ENCODE data around the gene ING3. TPM values are rescaled to one million over a fixed set of nuclear protein-coding genes. Genes with fewer than 3 reads are reported as not detected.

Gene ING3
- total RNA-seq, 1 donor from 2014 or later, result 13.4 TPM

DNA sequence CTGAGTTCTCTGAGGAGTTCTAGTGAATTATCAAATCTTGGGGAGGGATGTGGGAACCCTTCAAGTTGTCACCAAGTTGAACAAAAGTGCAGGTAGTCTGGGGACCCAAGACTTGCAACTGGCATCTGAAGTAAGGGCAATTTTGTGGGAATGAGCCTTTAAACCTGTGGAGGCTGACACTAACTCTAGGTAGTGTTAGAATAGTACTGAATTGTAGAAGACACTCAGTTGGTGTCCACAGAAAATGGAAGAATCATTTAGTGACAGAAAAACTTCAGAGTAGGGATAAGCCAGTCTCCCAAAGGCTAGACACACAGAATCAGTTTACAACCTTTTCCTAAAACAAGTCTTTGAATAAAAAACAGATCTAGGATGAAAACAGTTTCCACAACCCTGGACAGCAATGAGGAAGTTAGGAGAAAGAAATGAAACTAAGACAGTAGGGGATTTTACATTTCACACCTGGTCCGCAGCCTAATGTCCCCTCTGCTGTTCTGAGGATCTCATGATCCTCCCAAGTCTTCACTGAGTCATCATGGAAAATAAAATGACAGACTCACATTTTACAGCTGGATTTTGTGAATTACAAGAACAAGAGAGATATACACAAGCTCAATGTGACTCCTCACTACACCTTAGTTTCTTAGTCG lies 23.0 kb upstream of the ING3 start:
- TF ChIP-seq, protein P1, sequence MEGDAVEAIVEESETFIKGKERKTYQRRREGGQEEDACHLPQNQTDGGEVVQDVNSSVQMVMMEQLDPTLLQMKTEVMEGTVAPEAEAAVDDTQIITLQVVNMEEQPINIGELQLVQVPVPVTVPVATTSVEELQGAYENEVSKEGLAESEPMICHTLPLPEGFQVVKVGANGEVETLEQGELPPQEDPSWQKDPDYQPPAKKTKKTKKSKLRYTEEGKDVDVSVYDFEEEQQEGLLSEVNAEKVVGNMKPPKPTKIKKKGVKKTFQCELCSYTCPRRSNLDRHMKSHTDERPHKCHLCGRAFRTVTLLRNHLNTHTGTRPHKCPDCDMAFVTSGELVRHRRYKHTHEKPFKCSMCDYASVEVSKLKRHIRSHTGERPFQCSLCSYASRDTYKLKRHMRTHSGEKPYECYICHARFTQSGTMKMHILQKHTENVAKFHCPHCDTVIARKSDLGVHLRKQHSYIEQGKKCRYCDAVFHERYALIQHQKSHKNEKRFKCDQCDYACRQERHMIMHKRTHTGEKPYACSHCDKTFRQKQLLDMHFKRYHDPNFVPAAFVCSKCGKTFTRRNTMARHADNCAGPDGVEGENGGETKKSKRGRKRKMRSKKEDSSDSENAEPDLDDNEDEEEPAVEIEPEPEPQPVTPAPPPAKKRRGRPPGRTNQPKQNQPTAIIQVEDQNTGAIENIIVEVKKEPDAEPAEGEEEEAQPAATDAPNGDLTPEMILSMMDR (IDR thresholded peaks at IDR 0.05; ENCODE audit: borderline replicate concordance), result no peak
- no peaks in the 10 kb centered on the region for H3K4me1 ChIP-seq
- DNase-seq, result no peak
- H3K36me3 ChIP-seq, result no peaks in the 10 kb centered on the region
- no peaks in the 10 kb centered on the region for H3K9me3 ChIP-seq (replicated peaks)
- H3K27ac ChIP-seq (replicated peaks), result no peak overlapping the region
- no peaks in the 10 kb centered on the region for H3K27me3 ChIP-seq (ENCODE audit: low read depth)
- no peak overlapping the region for H3K4me3 ChIP-seq
- intact Hi-C loops (cut with micrococcal nuclease), result no loop called here

DNA sequence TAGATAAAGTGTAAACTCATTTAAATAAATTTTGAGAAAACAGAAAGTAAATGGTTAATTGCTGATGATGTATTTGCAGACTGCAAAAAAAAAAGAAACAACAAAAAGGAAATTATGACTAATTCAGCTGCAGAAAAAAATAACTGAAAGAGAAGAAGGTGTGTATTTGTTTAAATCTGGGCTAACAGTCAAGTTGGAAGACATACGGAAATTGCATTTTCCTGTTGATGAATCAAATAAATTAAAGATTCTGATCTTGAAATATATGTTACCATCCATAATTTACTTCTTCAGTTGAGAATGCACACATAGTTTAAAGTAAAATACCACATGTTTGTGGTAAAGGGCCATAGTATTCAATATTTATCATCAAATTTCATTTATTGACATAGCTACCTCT lies 19.3 kb upstream of the ING3 start:
- no peaks in the 10 kb centered on the region for H3K9me3 ChIP-seq (replicated peaks)
- intact Hi-C loops (cut with micrococcal nuclease), result no loop called here
- H3K27me3 ChIP-seq (ENCODE audit: low read depth), result no peaks in the 10 kb centered on the region
- H3K4me1 ChIP-seq, result no peaks in the 10 kb centered on the region
- DNase-seq, result no peak
- TF ChIP-seq, protein P1 (IDR thresholded peaks at IDR 0.05; ENCODE audit: borderline replicate concordance), result no peak
- H3K27ac ChIP-seq (replicated peaks), result no peak overlapping the region
- H3K4me3 ChIP-seq, result no peak overlapping the region
- H3K36me3 ChIP-seq, result no peaks in the 10 kb centered on the region

DNA sequence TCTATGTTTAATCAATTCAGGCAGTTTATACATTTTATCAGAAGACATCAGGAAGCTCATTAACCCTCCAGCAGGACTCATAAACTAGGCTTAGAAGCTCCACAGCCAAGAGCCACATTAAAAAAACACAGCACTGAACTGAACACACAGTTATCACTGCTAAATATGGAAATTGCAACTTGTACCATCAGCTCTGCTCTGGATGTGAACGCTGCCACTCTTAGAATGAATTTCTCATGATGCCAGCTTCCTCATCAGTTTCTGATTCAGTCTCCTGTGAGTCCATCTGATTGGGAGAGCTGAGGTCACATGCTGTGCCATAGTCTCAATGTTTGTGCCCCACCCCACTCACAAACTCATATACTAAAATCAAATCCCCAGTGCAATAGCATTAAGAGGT lies 17.1 kb upstream of the ING3 start:
- no peak overlapping the region for H3K27ac ChIP-seq (replicated peaks)
- DNase-seq, result no peak
- H3K4me1 ChIP-seq, result no peaks in the 10 kb centered on the region
- intact Hi-C loops (cut with micrococcal nuclease), result no loop called here
- TF ChIP-seq, protein P1 (IDR thresholded peaks at IDR 0.05; ENCODE audit: borderline replicate concordance), result no peak
- H3K27me3 ChIP-seq (ENCODE audit: low read depth), result no peaks in the 10 kb centered on the region
- no peak overlapping the region for H3K4me3 ChIP-seq
- H3K9me3 ChIP-seq (replicated peaks), result no peaks in the 10 kb centered on the region
- H3K36me3 ChIP-seq, result no peaks in the 10 kb centered on the region

DNA sequence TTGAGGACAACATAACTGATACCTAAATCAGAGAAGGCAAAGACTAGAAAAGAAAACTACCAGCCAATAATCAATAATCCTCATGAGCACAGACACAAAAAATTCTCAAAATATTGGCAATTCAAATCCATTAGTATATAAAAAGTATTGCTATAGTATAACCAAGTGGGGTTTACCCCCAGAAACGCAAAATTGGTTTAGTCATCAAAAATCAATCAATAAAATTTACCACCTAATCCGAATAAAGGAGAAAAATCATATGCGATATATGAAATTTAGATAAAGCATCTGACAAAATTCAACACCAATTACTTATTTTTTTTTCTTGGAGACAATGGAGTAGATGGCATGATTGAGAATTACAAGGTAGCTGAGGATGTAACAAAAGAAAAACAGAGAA lies 11.2 kb upstream of the ING3 start:
- no peaks in the 10 kb centered on the region for H3K9me3 ChIP-seq (replicated peaks)
- H3K27me3 ChIP-seq (ENCODE audit: low read depth), result no peaks in the 10 kb centered on the region
- intact Hi-C loops (cut with micrococcal nuclease), result no loop called here
- TF ChIP-seq, protein P1 (IDR thresholded peaks at IDR 0.05; ENCODE audit: borderline replicate concordance), result no peak
- DNase-seq, result no peak
- no peaks in the 10 kb centered on the region for H3K36me3 ChIP-seq
- H3K4me3 ChIP-seq, result no peak overlapping the region
- no peak overlapping the region for H3K27ac ChIP-seq (replicated peaks)
- H3K4me1 ChIP-seq, result no peaks in the 10 kb centered on the region

DNA sequence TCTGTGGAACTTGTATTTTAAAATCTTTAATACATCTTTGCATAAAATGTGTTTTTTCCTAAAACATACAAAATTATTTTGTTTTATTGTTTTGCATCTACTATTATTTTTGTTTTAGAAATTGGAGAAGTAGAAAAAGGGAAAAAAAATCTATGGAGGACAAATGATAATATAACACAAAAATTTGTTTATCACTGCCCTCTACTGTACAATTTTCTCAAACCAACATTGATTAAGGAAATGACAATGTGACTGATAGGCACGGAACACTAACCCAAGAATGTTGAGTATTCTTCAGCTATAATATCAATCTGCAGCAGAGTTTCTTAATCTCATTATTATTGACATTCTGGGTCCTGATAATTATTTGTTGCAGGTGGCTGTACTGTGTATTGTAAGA lies 9.5 kb upstream of the ING3 start:
- no peak overlapping the region for H3K27ac ChIP-seq (replicated peaks)
- TF ChIP-seq, protein P1 (IDR thresholded peaks at IDR 0.05; ENCODE audit: borderline replicate concordance), result peak; percentile 58
- H3K4me3 ChIP-seq, result no peak overlapping the region
- DNase-seq, result no peak
- H3K9me3 ChIP-seq (replicated peaks), result no peaks in the 10 kb centered on the region
- intact Hi-C loops (cut with micrococcal nuclease), result loop anchor here (5.0 kb wide), 2 partner anchors 134 to 149 kb away; no protein-coding TSS in a partner anchor
- H3K27me3 ChIP-seq (ENCODE audit: low read depth), result no peaks in the 10 kb centered on the region
- H3K4me1 ChIP-seq, result no peaks in the 10 kb centered on the region
- no peaks in the 10 kb centered on the region for H3K36me3 ChIP-seq
